Neutrophil (primary cell): ENCODE data around the gene CNTNAP5.

ENCODE experiments used
- H3K27ac ChIP-seq: fragments of 200-600 bp; sonication (generic); 2 replicates; pipeline ENCODE4 v1.5.1; 2016; ENCODE audit warnings: mild to moderate bottlenecking, moderate library complexity
- H3K27me3 ChIP-seq: fragments of 200-600 bp; sonication (generic); 2 replicates; pipeline ENCODE4 v1.6.0; 2016; ENCODE audit warnings: mild to moderate bottlenecking
- H3K36me3 ChIP-seq: fragments of 200-600 bp; sonication (generic); 2 replicates; pipeline ENCODE4 v1.5.1; 2017
- H3K4me1 ChIP-seq, 2 experiments: fragments of 200-600 bp in 1 of 2; sonication (generic) in 1 of 2; 1 replicate in 1 of 2; 2 replicates in 1 of 2; pipeline versions ENCODE4 v1.5.1 to v1.6.1; 2013 to 2016; ENCODE audit warnings: low read depth in 1 of 2, low read length in 1 of 2, mild to moderate bottlenecking in 1 of 2, moderate library complexity in 1 of 2; ENCODE audit not compliant: control insufficient read depth in 1 of 2, insufficient read depth in 1 of 2
- H3K4me3 ChIP-seq, 2 experiments: fragments of 200-600 bp in 1 of 2; sonication (generic) in 1 of 2; 1 replicate in 1 of 2; 2 replicates in 1 of 2; pipeline ENCODE4 v1.5.1; 2013 to 2016; ENCODE audit warnings: low read depth in 1 of 2, low read length in 1 of 2, mild to moderate bottlenecking in 1 of 2, moderate library complexity in 1 of 2
- H3K9me3 ChIP-seq: fragments of 200-600 bp; sonication (generic); 2 replicates; pipeline ENCODE4 v1.5.1; 2016
- TF ChIP-seq, protein P1 (sequence below): fragments of 200-600 bp; sonication (generic); IDR thresholded peaks from 2 replicates; pipeline ENCODE4 v1.5.1; 2016; ENCODE audit warnings: antibody characterized with exemption

Gene CNTNAP5

DNA sequence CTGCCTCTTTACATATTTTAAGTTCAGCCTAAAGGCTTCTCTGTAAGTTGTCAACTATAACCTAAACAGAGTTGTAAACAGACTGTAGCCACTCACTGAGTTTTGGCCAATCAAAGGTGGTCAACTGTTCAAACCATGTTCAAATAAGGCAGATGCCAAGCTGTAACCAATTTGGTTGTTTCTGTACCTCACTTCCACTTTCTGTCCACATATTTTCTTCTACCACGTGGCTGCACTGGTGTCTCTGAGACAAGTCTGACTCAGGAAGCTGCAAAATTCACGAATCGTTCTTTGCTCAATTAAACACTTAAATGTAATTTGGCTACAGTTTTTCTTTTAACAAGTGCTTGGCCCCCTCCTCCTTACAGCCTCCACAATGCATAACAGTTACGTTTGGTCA lies 555.2 kb downstream of the CNTNAP5 start:
- no peaks in the 10 kb centered on the region for H3K36me3 ChIP-seq
- H3K4me1 ChIP-seq = no peaks in the 10 kb centered on the region
- H3K4me3 ChIP-seq = no peak overlapping the region
- no peaks in the 10 kb centered on the region for H3K9me3 ChIP-seq
- no peaks in the 10 kb centered on the region for H3K27me3 ChIP-seq
- H3K27ac ChIP-seq = no peak overlapping the region
- TF ChIP-seq, protein P1, sequence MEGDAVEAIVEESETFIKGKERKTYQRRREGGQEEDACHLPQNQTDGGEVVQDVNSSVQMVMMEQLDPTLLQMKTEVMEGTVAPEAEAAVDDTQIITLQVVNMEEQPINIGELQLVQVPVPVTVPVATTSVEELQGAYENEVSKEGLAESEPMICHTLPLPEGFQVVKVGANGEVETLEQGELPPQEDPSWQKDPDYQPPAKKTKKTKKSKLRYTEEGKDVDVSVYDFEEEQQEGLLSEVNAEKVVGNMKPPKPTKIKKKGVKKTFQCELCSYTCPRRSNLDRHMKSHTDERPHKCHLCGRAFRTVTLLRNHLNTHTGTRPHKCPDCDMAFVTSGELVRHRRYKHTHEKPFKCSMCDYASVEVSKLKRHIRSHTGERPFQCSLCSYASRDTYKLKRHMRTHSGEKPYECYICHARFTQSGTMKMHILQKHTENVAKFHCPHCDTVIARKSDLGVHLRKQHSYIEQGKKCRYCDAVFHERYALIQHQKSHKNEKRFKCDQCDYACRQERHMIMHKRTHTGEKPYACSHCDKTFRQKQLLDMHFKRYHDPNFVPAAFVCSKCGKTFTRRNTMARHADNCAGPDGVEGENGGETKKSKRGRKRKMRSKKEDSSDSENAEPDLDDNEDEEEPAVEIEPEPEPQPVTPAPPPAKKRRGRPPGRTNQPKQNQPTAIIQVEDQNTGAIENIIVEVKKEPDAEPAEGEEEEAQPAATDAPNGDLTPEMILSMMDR = no peak

DNA sequence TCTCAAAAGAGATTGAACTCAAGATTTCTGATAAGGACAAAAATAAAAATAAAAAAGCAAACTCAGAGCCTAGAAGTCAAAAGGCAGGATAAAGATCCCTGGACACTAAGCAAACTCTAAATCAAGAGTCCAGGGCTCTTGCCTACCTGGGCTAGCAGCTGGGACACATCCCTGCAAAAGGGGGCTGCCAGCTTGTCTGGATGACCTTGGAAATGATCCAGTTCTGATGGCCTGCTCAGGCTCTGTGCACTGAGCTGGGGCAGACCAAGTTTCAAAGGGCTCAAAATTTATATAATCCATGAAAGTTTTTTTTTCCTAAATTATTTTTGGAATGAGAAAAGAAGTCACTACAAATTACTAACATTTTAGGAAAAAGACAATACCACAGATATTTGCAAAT lies 557.3 kb downstream of the CNTNAP5 start:
- no peaks in the 10 kb centered on the region for H3K9me3 ChIP-seq
- TF ChIP-seq, protein P1 = no peak

DNA sequence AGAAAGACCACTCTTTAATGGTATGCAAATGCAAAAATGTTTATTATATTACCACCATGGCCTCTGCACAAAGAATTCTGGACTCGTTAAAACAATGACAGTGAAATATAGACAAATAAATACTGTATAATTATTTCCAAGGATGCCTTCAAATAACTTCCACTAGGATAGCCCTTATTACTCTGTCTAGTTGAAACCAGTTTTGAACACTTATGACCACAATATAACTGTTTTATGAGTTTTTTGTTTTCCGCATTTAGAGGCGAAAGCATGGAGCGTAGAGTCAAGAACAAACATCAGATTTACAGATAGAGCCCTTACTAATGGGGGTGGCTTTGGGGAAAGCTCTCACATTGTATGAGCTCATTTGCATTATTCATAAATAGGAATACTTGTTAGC lies 559.5 kb downstream of the CNTNAP5 start:
- no peak overlapping the region for H3K4me3 ChIP-seq
- no peaks in the 10 kb centered on the region for H3K36me3 ChIP-seq
- no peaks in the 10 kb centered on the region for H3K9me3 ChIP-seq
- H3K27me3 ChIP-seq = no peaks in the 10 kb centered on the region
- H3K27ac ChIP-seq = no peak overlapping the region
- TF ChIP-seq, protein P1 = no peak
- H3K4me1 ChIP-seq = no peaks in the 10 kb centered on the region

More for the DNA sequence above, 557.3 kb downstream of the CNTNAP5 start:
- H3K4me3 ChIP-seq = no peak overlapping the region
- no peaks in the 10 kb centered on the region for H3K36me3 ChIP-seq
- H3K27ac ChIP-seq = no peak overlapping the region
- H3K4me1 ChIP-seq = no peaks in the 10 kb centered on the region
- H3K27me3 ChIP-seq = no peaks in the 10 kb centered on the region

DNA sequence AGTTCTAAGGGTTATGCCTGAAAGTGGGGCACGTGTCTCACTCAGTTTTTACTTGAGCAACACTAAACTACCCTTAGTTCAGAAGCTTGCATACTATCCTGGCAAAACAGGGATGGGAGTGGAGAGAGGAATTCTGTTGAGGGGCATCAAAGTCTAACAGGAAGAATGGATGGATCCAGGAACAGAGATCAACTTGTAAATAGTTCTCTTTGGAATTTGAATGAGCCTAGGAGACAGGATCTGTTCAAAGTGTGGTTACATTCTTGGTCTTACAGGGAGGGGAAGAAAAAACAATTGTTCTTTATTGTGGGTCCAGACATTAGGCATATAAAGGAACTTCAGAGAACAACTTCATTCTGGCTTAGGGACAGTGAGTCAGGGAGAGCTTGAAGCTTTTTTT lies 560.2 kb downstream of the CNTNAP5 start:
- TF ChIP-seq, protein P1 = no peak
- H3K4me3 ChIP-seq = no peak overlapping the region
- H3K36me3 ChIP-seq = no peaks in the 10 kb centered on the region
- H3K27ac ChIP-seq = no peak overlapping the region
- H3K9me3 ChIP-seq = no peaks in the 10 kb centered on the region
- H3K4me1 ChIP-seq = no peaks in the 10 kb centered on the region
- no peaks in the 10 kb centered on the region for H3K27me3 ChIP-seq

DNA sequence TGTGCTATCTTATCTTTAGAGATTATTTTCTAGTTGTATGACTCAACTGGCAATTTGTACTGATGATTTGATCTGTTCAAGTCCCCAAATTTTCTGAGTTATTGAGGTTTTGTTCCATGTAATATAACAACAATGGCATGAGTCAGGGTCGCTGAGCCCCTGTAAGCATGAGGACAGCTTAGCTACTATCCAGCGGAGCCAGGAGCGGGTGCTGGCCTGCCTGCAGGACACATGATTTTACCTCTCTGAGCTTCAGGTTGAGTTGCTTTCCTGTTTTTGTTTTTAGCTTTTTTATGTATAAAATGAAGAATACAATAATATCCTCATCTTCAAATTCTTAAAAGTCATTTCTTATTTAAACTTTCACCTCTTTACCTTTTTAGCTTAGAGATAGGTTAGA lies 561.1 kb downstream of the CNTNAP5 start:
- Histone ChIP-seq H3K9me3 (no peaks in the 10 kb centered on the region), H3K4me3 (no peak overlapping the region), H3K4me1 (no peaks in the 10 kb centered on the region), H3K27me3 (no peaks in the 10 kb centered on the region), H3K36me3 (no peaks in the 10 kb centered on the region), H3K27ac (no peak overlapping the region)
- TF ChIP-seq, protein P1 = no peak

- Histone ChIP-seq H3K9me3 (no peaks in the 10 kb centered on the region), H3K27ac (no peak overlapping the region), H3K4me1 (no peaks in the 10 kb centered on the region), H3K27me3 (no peaks in the 10 kb centered on the region), H3K36me3 (no peaks in the 10 kb centered on the region), H3K4me3 (no peak overlapping the region)
- TF ChIP-seq, protein P1 = no peak
Measured at GRCh38 chr2:124586835-124587234, 561.7 kb downstream of the CNTNAP5 start.
